Measurements from ENCODE around the gene NR1I3. TPM values are rescaled to one million over a fixed set of nuclear protein-coding genes. Genes with fewer than 3 reads are reported as not detected.

Gene NR1I3
- total RNA-seq, 1 donor from 2014 or later = not detected

DNA sequence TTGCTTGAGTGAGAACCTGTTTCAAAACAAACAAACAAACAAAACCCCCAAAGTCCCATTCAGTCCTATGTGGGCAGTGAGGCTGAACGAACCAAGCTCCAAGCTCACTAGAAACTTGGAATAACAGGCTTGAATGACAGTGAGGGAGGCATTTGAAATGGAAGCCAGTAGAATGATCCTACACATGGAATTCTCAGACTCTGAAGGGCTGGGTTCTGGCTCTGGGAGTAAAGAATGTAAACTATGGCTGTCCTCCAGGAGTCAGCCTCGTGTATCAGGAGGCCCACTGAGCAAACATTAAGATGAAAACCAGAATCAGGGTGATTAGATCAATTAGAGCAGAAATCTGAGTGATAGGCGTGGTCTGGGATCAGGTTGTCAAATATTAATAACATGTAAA is 35.4 kb upstream of the NR1I3 start:
- Histone ChIP-seq H3K79me2 (ENCODE audit: insufficient read depth, low read length) (no peaks in the 10 kb centered on the region), H3K4me2 (ENCODE audit: low read length) (no peak overlapping the region), H4K20me1 (ENCODE audit: insufficient read depth, low read length) (no peaks in the 10 kb centered on the region), H3K4me3 (ENCODE audit: insufficient read depth, low read depth, low read length) (no peak overlapping the region), H2AFZ (ENCODE audit: low read depth, low read length) (no peak overlapping the region), H3K36me3 (ENCODE audit: insufficient read depth, low read length) (no peaks in the 10 kb centered on the region), H3K27me3 (ENCODE audit: insufficient read depth, low read length) (peaks cover 17% of the 10 kb centered on the region), H3K9ac (ENCODE audit: low read length) (no peak overlapping the region), H3K27ac (ENCODE audit: low read depth, low read length) (no peak overlapping the region), H3K4me1 (ENCODE audit: insufficient read depth, low read length) (no peaks in the 10 kb centered on the region), H3K9me3 (ENCODE audit: insufficient read depth, low read depth, low read length) (no peaks in the 10 kb centered on the region)
- TF ChIP-seq, protein P1, sequence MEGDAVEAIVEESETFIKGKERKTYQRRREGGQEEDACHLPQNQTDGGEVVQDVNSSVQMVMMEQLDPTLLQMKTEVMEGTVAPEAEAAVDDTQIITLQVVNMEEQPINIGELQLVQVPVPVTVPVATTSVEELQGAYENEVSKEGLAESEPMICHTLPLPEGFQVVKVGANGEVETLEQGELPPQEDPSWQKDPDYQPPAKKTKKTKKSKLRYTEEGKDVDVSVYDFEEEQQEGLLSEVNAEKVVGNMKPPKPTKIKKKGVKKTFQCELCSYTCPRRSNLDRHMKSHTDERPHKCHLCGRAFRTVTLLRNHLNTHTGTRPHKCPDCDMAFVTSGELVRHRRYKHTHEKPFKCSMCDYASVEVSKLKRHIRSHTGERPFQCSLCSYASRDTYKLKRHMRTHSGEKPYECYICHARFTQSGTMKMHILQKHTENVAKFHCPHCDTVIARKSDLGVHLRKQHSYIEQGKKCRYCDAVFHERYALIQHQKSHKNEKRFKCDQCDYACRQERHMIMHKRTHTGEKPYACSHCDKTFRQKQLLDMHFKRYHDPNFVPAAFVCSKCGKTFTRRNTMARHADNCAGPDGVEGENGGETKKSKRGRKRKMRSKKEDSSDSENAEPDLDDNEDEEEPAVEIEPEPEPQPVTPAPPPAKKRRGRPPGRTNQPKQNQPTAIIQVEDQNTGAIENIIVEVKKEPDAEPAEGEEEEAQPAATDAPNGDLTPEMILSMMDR (IDR thresholded peaks at IDR 0.05; ENCODE audit: insufficient read depth, low read depth, low read length) = no peak
- no peak for TF ChIP-seq EZH2 (IDR thresholded peaks at IDR 0.05; ENCODE audit: insufficient read depth, low read length)
- Mint-ChIP-seq H3K9me3 (ENCODE audit: unreplicated experiment) (no peaks in the 10 kb centered on the region), H3K27me3 (ENCODE audit: low read depth, unreplicated experiment) (peaks cover 9% of the 10 kb centered on the region), H3K4me3 (ENCODE audit: unreplicated experiment) (no peak overlapping the region), H3K27ac (ENCODE audit: unreplicated experiment) (no peak overlapping the region), H3K4me1 (ENCODE audit: low read depth, unreplicated experiment) (peaks cover 14% of the 10 kb centered on the region), H3K36me3 (ENCODE audit: low read depth, unreplicated experiment) (no peaks in the 10 kb centered on the region)
- no peak for DNase-seq (ENCODE audit: low read depth)
- no peak for FAIRE-seq

DNA sequence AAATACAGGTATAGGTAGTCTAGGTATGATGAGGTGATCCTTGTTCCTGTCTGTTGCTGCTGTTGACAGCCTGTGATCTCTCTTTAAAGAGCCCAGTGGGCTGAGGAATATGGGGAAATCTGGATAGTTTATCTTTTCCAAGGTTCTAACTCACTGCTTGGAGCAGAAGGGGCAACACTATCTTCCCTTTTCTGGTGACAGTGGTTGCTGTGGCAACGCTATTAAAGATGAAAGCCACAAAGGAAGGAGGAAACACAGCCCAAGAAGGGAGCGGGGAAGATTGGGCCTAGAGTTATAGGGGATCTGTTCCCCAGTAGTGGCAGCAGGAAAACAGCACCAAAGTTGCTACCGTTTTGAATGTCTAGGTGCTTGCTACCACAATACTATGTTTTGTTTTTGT is 29.3 kb upstream of the NR1I3 start:
- no peaks in the 10 kb centered on the region for H3K27me3 Mint-ChIP-seq (ENCODE audit: low read depth, unreplicated experiment)
- Histone ChIP-seq H3K4me2 (ENCODE audit: low read length) (no peak overlapping the region), H4K20me1 (ENCODE audit: insufficient read depth, low read length) (no peaks in the 10 kb centered on the region), H3K36me3 (ENCODE audit: insufficient read depth, low read length) (no peaks in the 10 kb centered on the region), H3K4me3 (ENCODE audit: insufficient read depth, low read depth, low read length) (no peak overlapping the region), H3K79me2 (ENCODE audit: insufficient read depth, low read length) (no peaks in the 10 kb centered on the region), H3K27me3 (ENCODE audit: insufficient read depth, low read length) (peaks cover 1% of the 10 kb centered on the region), H3K9ac (ENCODE audit: low read length) (no peak overlapping the region), H3K27ac (ENCODE audit: low read depth, low read length) (no peak overlapping the region), H2AFZ (ENCODE audit: low read depth, low read length) (no peak overlapping the region), H3K4me1 (ENCODE audit: insufficient read depth, low read length) (peaks cover 6% of the 10 kb centered on the region), H3K9me3 (ENCODE audit: insufficient read depth, low read depth, low read length) (no peaks in the 10 kb centered on the region)
- TF ChIP-seq, protein P1 (IDR thresholded peaks at IDR 0.05; ENCODE audit: insufficient read depth, low read depth, low read length) = no peak
- no peak for TF ChIP-seq EZH2 (IDR thresholded peaks at IDR 0.05; ENCODE audit: insufficient read depth, low read length)
- peaks cover 10% of the 10 kb centered on the region for H3K4me1 Mint-ChIP-seq (ENCODE audit: low read depth, unreplicated experiment)
- DNase-seq (ENCODE audit: low read depth) (no peak), FAIRE-seq (no peak)
- H3K4me3 Mint-ChIP-seq (ENCODE audit: unreplicated experiment) = no peak overlapping the region
- no peaks in the 10 kb centered on the region for H3K9me3 Mint-ChIP-seq (ENCODE audit: unreplicated experiment)
- no peak overlapping the region for H3K27ac Mint-ChIP-seq (ENCODE audit: unreplicated experiment)
- H3K36me3 Mint-ChIP-seq (ENCODE audit: low read depth, unreplicated experiment) = no peaks in the 10 kb centered on the region

DNA sequence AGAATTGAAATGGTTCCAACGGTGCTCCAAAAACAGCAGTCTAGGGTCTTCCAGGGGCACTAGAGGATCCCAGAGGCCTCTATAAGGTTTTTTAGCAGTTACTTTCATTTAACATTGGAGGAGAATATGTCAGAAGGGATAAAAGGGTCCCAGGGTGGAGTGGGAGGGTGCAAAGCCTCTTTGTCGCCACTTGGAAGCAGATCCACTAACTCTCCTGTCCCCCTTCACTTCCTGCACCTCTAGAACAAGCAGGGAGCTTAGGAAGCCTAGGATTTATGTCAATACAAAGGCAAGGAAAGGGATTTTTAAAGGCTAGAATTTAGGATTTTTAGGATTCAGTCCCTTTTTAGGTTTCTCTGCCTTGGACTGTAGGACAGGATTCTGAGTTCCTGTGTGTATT is 28.8 kb upstream of the NR1I3 start:
- Mint-ChIP-seq H3K4me1 (ENCODE audit: low read depth, unreplicated experiment) (peaks cover 10% of the 10 kb centered on the region), H3K36me3 (ENCODE audit: low read depth, unreplicated experiment) (no peaks in the 10 kb centered on the region), H3K27me3 (ENCODE audit: low read depth, unreplicated experiment) (peaks cover under 1% of the 10 kb centered on the region), H3K9me3 (ENCODE audit: unreplicated experiment) (no peaks in the 10 kb centered on the region), H3K4me3 (ENCODE audit: unreplicated experiment) (no peak overlapping the region), H3K27ac (ENCODE audit: unreplicated experiment) (peak overlapping the region; percentile 34)
- no peaks in the 10 kb centered on the region for H3K36me3 ChIP-seq (ENCODE audit: insufficient read depth, low read length)
- no peak overlapping the region for H3K9ac ChIP-seq (ENCODE audit: low read length)
- H3K27ac ChIP-seq (ENCODE audit: low read depth, low read length) = no peak overlapping the region
- peaks cover 6% of the 10 kb centered on the region for H3K4me1 ChIP-seq (ENCODE audit: insufficient read depth, low read length)
- no peaks in the 10 kb centered on the region for H3K9me3 ChIP-seq (ENCODE audit: insufficient read depth, low read depth, low read length)
- FAIRE-seq (no peak), DNase-seq (ENCODE audit: low read depth) (no peak)
- no peaks in the 10 kb centered on the region for H3K79me2 ChIP-seq (ENCODE audit: insufficient read depth, low read length)
- H3K4me3 ChIP-seq (ENCODE audit: insufficient read depth, low read depth, low read length) = no peak overlapping the region
- no peak for TF ChIP-seq EZH2 (IDR thresholded peaks at IDR 0.05; ENCODE audit: insufficient read depth, low read length)
- TF ChIP-seq, protein P1 (IDR thresholded peaks at IDR 0.05; ENCODE audit: insufficient read depth, low read depth, low read length) = no peak
- no peak overlapping the region for H3K4me2 ChIP-seq (ENCODE audit: low read length)
- no peaks in the 10 kb centered on the region for H4K20me1 ChIP-seq (ENCODE audit: insufficient read depth, low read length)
- H3K27me3 ChIP-seq (ENCODE audit: insufficient read depth, low read length) = peaks cover 3% of the 10 kb centered on the region
- H2AFZ ChIP-seq (ENCODE audit: low read depth, low read length) = no peak overlapping the region
